ENCODE data around the gene HSD3B1. TPM values are rescaled to one million over a fixed set of nuclear protein-coding genes. Genes with fewer than 3 reads are reported as not detected.

HSD3B1 gene
- total and polyA plus RNA-seq, 9 of the 15 experiments (the other 6 are each of a cell fraction or from before 2014, with no cell fraction given) = not detected

DNA sequence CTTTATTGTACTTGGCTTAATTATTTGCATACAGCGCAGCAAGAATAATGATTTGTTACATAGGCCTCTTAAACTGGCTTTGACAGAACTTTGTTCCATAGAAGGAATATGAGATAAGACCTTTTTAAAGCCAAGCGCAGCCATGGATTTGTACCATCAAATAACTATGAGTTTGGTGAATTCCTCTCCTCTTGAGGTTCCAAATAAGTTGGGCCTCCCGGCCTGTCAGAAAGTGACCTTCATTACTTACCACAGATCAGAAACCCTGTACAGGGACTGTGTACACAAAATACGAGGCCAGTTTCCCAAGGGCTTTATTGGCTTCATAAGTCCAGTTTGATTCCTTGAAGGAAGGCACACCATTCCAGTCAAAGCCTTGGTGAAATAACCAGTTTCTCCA, 21.8 kb upstream of the HSD3B1 start (continued):
- TF ChIP-seq, protein P1, sequence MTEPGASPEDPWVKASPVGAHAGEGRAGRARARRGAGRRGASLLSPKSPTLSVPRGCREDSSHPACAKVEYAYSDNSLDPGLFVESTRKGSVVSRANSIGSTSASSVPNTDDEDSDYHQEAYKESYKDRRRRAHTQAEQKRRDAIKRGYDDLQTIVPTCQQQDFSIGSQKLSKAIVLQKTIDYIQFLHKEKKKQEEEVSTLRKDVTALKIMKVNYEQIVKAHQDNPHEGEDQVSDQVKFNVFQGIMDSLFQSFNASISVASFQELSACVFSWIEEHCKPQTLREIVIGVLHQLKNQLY (CRISPR knock-in tag; conservative IDR thresholded peaks at IDR 0.05) = no peak
- TF ChIP-seq ZNF449 (CRISPR knock-in tag; IDR thresholded peaks at IDR 0.05) = no peak

DNA sequence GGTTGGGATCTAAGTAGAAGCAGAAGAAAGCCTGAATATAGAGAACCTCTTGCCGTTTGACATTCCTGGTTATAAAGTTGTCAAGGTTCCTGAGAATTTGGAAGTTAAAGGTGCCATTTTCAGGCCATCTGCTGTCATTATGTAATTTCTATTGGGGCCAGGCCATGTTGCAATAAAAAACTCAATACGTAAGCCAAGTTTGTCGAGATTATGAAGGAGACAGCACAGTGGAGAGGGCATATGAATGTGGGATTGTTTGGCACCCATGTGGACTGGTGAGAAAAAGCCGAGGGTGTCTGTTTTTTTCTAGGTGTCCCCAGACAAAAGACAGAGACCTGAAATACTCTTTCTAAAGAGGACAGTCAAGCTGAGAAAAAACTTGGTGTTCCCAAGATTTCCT, 18.8 kb upstream of the HSD3B1 start:
- ATAC-seq (no peak), DNase-seq (ENCODE audit: extremely low read depth in 1 of 4, low spot score in 3 of 4) (no peak), FAIRE-seq (no peak)
- no peak overlapping the region for H3K4me2 ChIP-seq (ENCODE audit: insufficient read depth, low read length)
- 0% methylated on average over 4 of the region's 4 CpGs for WGBS (ENCODE audit: insufficient coverage, low coverage, missing lambda C conversion rate)
- CTCF ChIA-PET (ENCODE audit: low intra/inter-chr PET ratio) = no interaction called here
- H3K36me3 ChIP-seq (ENCODE audit: control insufficient read depth, insufficient read depth, low read length) = no peaks in the 10 kb centered on the region
- in situ Hi-C loops (cut with MboI) = no loop called here
- no peaks in the 10 kb centered on the region for H3K4me1 ChIP-seq (replicated peaks in 1 of 2; ENCODE audit: control insufficient read depth in 2 of 2, insufficient read depth in 2 of 2, low read length in 2 of 2)
- POLR2A ChIA-PET = no interaction called here
- no peaks in the 10 kb centered on the region for H3K79me2 ChIP-seq (ENCODE audit: control insufficient read depth, insufficient read depth, low read length)
- no peak overlapping the region for H2AFZ ChIP-seq (ENCODE audit: low read depth, low read length)
- intact Hi-C loops (cut with micrococcal nuclease) = no loop called here
- H3K9ac ChIP-seq (ENCODE audit: insufficient read depth in 1 of 2, low read depth in 2 of 2, low read length in 2 of 2) = no peak overlapping the region
- BruUV-seq (replicated peaks) = no TSS peak
- no peaks in the 10 kb centered on the region for H3K9me3 ChIP-seq (replicated peaks; ENCODE audit: control insufficient read depth, insufficient read depth, low read depth, low read length)
- no peak overlapping the region for H3K27ac ChIP-seq (ENCODE audit: extremely low read depth, low read depth, low read length)
- H4K20me1 ChIP-seq (replicated peaks; ENCODE audit: control insufficient read depth, insufficient read depth, low read length) = no peaks in the 10 kb centered on the region
- no peaks in the 10 kb centered on the region for H3K9me1 ChIP-seq (ENCODE audit: control insufficient read depth, insufficient read depth, low read length)
- no peak overlapping the region for H3K4me3 ChIP-seq
- no peaks in the 10 kb centered on the region for H3K27me3 ChIP-seq (ENCODE audit: control insufficient read depth in 2 of 2, insufficient read depth in 2 of 2, low read length in 2 of 2)
- TF ChIP-seq, protein P2, sequence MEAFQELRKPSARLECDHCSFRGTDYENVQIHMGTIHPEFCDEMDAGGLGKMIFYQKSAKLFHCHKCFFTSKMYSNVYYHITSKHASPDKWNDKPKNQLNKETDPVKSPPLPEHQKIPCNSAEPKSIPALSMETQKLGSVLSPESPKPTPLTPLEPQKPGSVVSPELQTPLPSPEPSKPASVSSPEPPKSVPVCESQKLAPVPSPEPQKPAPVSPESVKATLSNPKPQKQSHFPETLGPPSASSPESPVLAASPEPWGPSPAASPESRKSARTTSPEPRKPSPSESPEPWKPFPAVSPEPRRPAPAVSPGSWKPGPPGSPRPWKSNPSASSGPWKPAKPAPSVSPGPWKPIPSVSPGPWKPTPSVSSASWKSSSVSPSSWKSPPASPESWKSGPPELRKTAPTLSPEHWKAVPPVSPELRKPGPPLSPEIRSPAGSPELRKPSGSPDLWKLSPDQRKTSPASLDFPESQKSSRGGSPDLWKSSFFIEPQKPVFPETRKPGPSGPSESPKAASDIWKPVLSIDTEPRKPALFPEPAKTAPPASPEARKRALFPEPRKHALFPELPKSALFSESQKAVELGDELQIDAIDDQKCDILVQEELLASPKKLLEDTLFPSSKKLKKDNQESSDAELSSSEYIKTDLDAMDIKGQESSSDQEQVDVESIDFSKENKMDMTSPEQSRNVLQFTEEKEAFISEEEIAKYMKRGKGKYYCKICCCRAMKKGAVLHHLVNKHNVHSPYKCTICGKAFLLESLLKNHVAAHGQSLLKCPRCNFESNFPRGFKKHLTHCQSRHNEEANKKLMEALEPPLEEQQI (IDR thresholded peaks at IDR 0.05) = no peak
- TF ChIP-seq STAT5B (CRISPR knock-in tag; IDR thresholded peaks at IDR 0.05) (no peak), NCOA4 (IDR thresholded peaks at IDR 0.05; ENCODE audit: partially characterized antibody) (no peak), FOXK1 (CRISPR knock-in tag; IDR thresholded peaks at IDR 0.05; ENCODE audit: borderline replicate concordance) (no peak), ZC3H8 (IDR thresholded peaks at IDR 0.05) (no peak), CHD1 (IDR thresholded peaks at IDR 0.05; ENCODE audit: low read length) (no peak), ARID2 (IDR thresholded peaks at IDR 0.05) (no peak), ZNF134 (CRISPR knock-in tag; conservative IDR thresholded peaks at IDR 0.05) (no peak), SAFB2 (IDR thresholded peaks at IDR 0.05; ENCODE audit: borderline replicate concordance, low read depth, low read length, severe bottlenecking) (no peak), CBX1 (IDR thresholded peaks at IDR 0.05; ENCODE audit: low read depth) (no peak), LCOR (CRISPR knock-in tag; IDR thresholded peaks at IDR 0.05) (no peak), MCM5 (IDR thresholded peaks at IDR 0.05; ENCODE audit: low read depth) (no peak), NR2F6 (CRISPR knock-in tag; IDR thresholded peaks at IDR 0.05) (no peak), HIVEP1 (CRISPR knock-in tag; IDR thresholded peaks at IDR 0.05) (no peak), ZBTB8A (IDR thresholded peaks at IDR 0.05; ENCODE audit: partially characterized antibody) (no peak), SRSF9 (IDR thresholded peaks at IDR 0.05; ENCODE audit: borderline replicate concordance, low read depth, low read length) (no peak)
